GM12878 (cell line): ENCODE results near the gene EWSR1. TPM values are rescaled to one million over a fixed set of nuclear protein-coding genes. Genes with fewer than 3 reads are reported as not detected.

Source experiments
- ATAC-seq: fragments of 200-7000 bp; cut with Tn5 transposase; 3 replicates; pipeline ENCODE4 v1.9.1; 2020; ENCODE audit warnings: mild to moderate bottlenecking, moderate library complexity
- BruUV-seq: library from RNA; stranded (reverse); fragments of 400-500 nt; replicated peaks from 2 replicates; lab custom pipeline; 2021; lab: Mats Ljungman, UMichigan
- CTCF ChIA-PET: fragments of 300-600 bp; sonication (Branson Sonifier 250); formaldehyde crosslinking; extraction: SDS; loops from one replicate; lab custom pipeline; 2021; ENCODE audit warnings: inconsistent platforms; lab: Yijun Ruan, JAX
- POLR2A ChIA-PET: fragments of 350-600 bp; formaldehyde crosslinking; extraction: SDS; loops from one replicate; lab custom pipeline; 2021; ENCODE audit warnings: inconsistent platforms; lab: Charles Lee
- RAD21 ChIA-PET: fragments of 300-600 bp; sonication (Branson Sonifier 250); formaldehyde crosslinking; loops from one replicate; lab custom pipeline; 2023; ENCODE audit warnings: antibody characterized with exemption; ENCODE audit not compliant: unreplicated experiment; lab: Charles Lee
- SMC1A ChIA-PET: fragments of 300-600 bp; sonication (Branson Sonifier 250); formaldehyde crosslinking; loops from one replicate; lab custom pipeline; 2023; ENCODE audit not compliant: unreplicated experiment, uncharacterized antibody; lab: Charles Lee
- DNase-seq: peaks from one replicate; pipeline ENCODE4 v3.0.0-alpha.2; 2011; ENCODE audit warnings: low read depth, low spot score
- FAIRE-seq: peaks from 3 replicates; lab custom pipeline; 2011; peaks lifted over from hg19 to GRCh38; lab: Jason Lieb, UNC
- H2AFZ ChIP-seq: 2 replicates; pipeline ENCODE4 v1.6.0; 2011; ENCODE audit warnings: low read depth, low read length, control low read depth; ENCODE audit not compliant: control insufficient read depth
- H3K27ac ChIP-seq: 2 replicates; pipeline ENCODE4 v1.5.1; 2011; ENCODE audit warnings: control low read depth; ENCODE audit not compliant: control insufficient read depth, insufficient read depth
- H3K27me3 ChIP-seq, 2 experiments: replicated peaks in 1 of 2; 2 replicates each; pipeline versions ENCODE4 v1.6.0 to v1.6.1; 2011; ENCODE audit warnings: low read length in 1 of 2; ENCODE audit not compliant: control insufficient read depth in 2 of 2, insufficient read depth in 2 of 2
- H3K36me3 ChIP-seq, 2 experiments: 2 replicates each; pipeline ENCODE4 v1.5.1; 2011; ENCODE audit warnings: low read length in 1 of 2; ENCODE audit not compliant: control insufficient read depth in 2 of 2, insufficient read depth in 2 of 2
- H3K4me1 ChIP-seq: 2 replicates; pipeline ENCODE4 v1.6.1; 2011; ENCODE audit warnings: mild to moderate bottlenecking, low read length, moderate library complexity, mixed read lengths; ENCODE audit not compliant: control insufficient read depth, insufficient read depth
- H3K4me2 ChIP-seq: 2 replicates; pipeline ENCODE4 v1.6.0; 2011; ENCODE audit warnings: control low read depth; ENCODE audit not compliant: control insufficient read depth, insufficient read depth
- H3K4me3 ChIP-seq: fragments of 200-600 bp; sonication (generic); 2 replicates; pipeline ENCODE4 v1.5.1; 2016
- H3K79me2 ChIP-seq: 2 replicates; pipeline ENCODE4 v1.6.0; 2011; ENCODE audit warnings: low read length; ENCODE audit not compliant: control insufficient read depth, insufficient read depth
- H3K9ac ChIP-seq: 2 replicates; pipeline ENCODE4 v1.8.0; 2011; ENCODE audit warnings: low read length, control low read depth, mixed read lengths; ENCODE audit not compliant: control insufficient read depth, insufficient read depth
- H3K9me3 ChIP-seq: replicated peaks from 3 replicates; pipeline ENCODE4 v1.5.1; 2011; ENCODE audit warnings: mild to moderate bottlenecking, low read length; ENCODE audit not compliant: control insufficient read depth, insufficient read depth
- H4K20me1 ChIP-seq: 2 replicates; pipeline ENCODE4 v1.6.0; 2011; ENCODE audit not compliant: control insufficient read depth, insufficient read depth
- CHD2 ChIP-seq: IDR thresholded peaks from 2 replicates; pipeline ENCODE4 v1.6.1; 2011; ENCODE audit warnings: low read depth, low read length, improper control_type of control experiment, borderline replicate concordance
- E2F8 ChIP-seq: fragments of 450-650 bp; IDR thresholded peaks from 2 replicates; pipeline ENCODE4 v1.6.1; 2018; ENCODE audit warnings: mild to moderate bottlenecking, low read depth, moderate library complexity; ENCODE audit not compliant: partially characterized antibody
- HDAC6 ChIP-seq: fragments of 200-600 bp; sonication (generic); IDR thresholded peaks from one replicate; pipeline ENCODE4 v1.8.0; 2017; ENCODE audit warnings: antibody characterized with exemption; ENCODE audit not compliant: unreplicated experiment
- IKZF2 ChIP-seq, 2 experiments: fragments of 450-650 bp; IDR thresholded peaks; 2 replicates each; pipeline ENCODE4 v1.6.1; 2017; ENCODE audit warnings: mild to moderate bottlenecking in 2 of 2, moderate library complexity in 2 of 2
- IRF4 ChIP-seq: IDR thresholded peaks from 2 replicates; pipeline ENCODE4 v1.6.1; 2011; ENCODE audit warnings: low read depth, low read length
- MTA3 ChIP-seq: IDR thresholded peaks from 2 replicates; pipeline ENCODE4 v1.6.1; 2012; ENCODE audit warnings: low read length, inconsistent platforms, borderline replicate concordance
- NR2C2 ChIP-seq: IDR thresholded peaks from 2 replicates; pipeline ENCODE4 v1.6.1; 2011; ENCODE audit warnings: borderline replicate concordance, low read depth; ENCODE audit not compliant: control insufficient read depth, insufficient read length
- RAD21 ChIP-seq: IDR thresholded peaks from 2 replicates; pipeline ENCODE4 v1.6.1; 2011; ENCODE audit warnings: mild to moderate bottlenecking, low read depth, low read length, moderate library complexity; ENCODE audit not compliant: insufficient read depth
- SMARCA5 ChIP-seq: fragments of 450-650 bp; IDR thresholded peaks from 2 replicates; pipeline ENCODE4 v1.6.1; 2017; ENCODE audit warnings: mild to moderate bottlenecking
- SMC3 ChIP-seq: IDR thresholded peaks from 2 replicates; pipeline ENCODE4 v1.6.1; 2011; ENCODE audit warnings: low read length, improper control_type of control experiment, borderline replicate concordance
- WGBS: methylation state at CpG from one replicate; pipeline ENCODE4 v1.1.6; 2016; ENCODE audit warnings: low lambda C conversion rate; ENCODE audit not compliant: insufficient replicate concordance, insufficient coverage; ENCODE audit errors: missing lambda C conversion rate; 5-methylcytosine and 5-hydroxymethylcytosine counted together
- in situ Hi-C: fragments of 300-500 bp; cut with MboI; formaldehyde crosslinking; loops from 9 replicates; pipeline ENCODE4 v1.14.3; 2018; ENCODE audit warnings: mixed read lengths
- intact Hi-C: fragments of 100-400 bp; cut with micrococcal nuclease; formaldehyde crosslinking; loops from one replicate; pipeline ENCODE4 v1.14.2; 2022; ENCODE audit not compliant: unreplicated experiment
- polyA plus RNA-seq, 11 experiments: library from polyadenylated mRNA; depleted of rRNA in 4 of 11; unstranded in 6 of 11; stranded (reverse) in 5 of 11; fragments of >200 nt; fragmentation: Nextera tagmentation in 4 of 11; fragmentation: Illumina TruSeq in 1 of 11; extraction: Ambion mirVana in 4 of 11; extraction: Trizol in 1 of 11; gene quantifications; 1 replicate in 1 of 11; 2 replicates in 10 of 11; pipeline versions ENCODE4 v1.2.1 to v1.2.3, GENCODE V29; 2011 to 2016; ENCODE audit warnings: inconsistent platforms in 2 of 11, missing spikeins in 2 of 11, low read depth in 1 of 11
- total RNA-seq, 4 experiments: library from RNA; depleted of rRNA in 3 of 4; stranded (reverse); fragments of >200 nt in 3 of 4; fragmentation: Illumina TruSeq in 1 of 4; extraction: Trizol in 1 of 4; gene quantifications; 2 replicates each; pipeline versions ENCODE4 v1.2.1 to v1.2.3, GENCODE V29; 2013 to 2021

The EWSR1 gene
- total and polyA plus RNA-seq, 10 of the 15 experiments (the other 5 are each of a cell fraction or from before 2014, with no cell fraction given) = 130 to 480 (median 356) TPM

- Histone ChIP-seq H3K27ac (no peak overlapping the region), H3K36me3 (peaks cover 8 to 57% of the 10 kb centered on the region in 2 experiments; a peak in 3 of 4 replicates), H3K79me2 (no peaks in the 10 kb centered on the region), H3K27me3 (no peaks in the 10 kb centered on the region), H3K4me1 (no peaks in the 10 kb centered on the region), H3K4me2 (no peak overlapping the region), H3K9ac (no peak overlapping the region), H2AFZ (no peak overlapping the region), H3K9me3 (no peaks in the 10 kb centered on the region), H4K20me1 (no peaks in the 10 kb centered on the region), H3K4me3 (no peak overlapping the region)
- ATAC-seq (no peak), FAIRE-seq (no peak), DNase-seq (no peak)
- ChIA-PET POLR2A (no interaction called here), CTCF (no interaction called here), SMC1A (no interaction called here), RAD21 (no interaction called here)
- 79% methylated on average over 8 of the region's 8 CpGs for WGBS
- intact Hi-C loops (no loop called here), in situ Hi-C loops (no loop called here)
- BruUV-seq = no TSS peak
- no peak for TF ChIP-seq SMARCA5
- no peak for TF ChIP-seq E2F8
- TF ChIP-seq CHD2 = no peak
- TF ChIP-seq NR2C2 = no peak
- no peak for TF ChIP-seq SMC3
- TF ChIP-seq IKZF2 (IDR thresholded peaks at IDR 0.05) = no peak
- no peak for TF ChIP-seq IRF4
- TF ChIP-seq RAD21 = no peak
- TF ChIP-seq HDAC6 = no peak
- TF ChIP-seq MTA3 = no peak
These were observed 63.1 kb downstream of the EWSR1 start for GRCh38 chr22:29331213-29331612.
